Neuronal stem cell (in vitro differentiated cells): ENCODE results near the gene CRYBG2.

Experiments
- DNase-seq: peaks from one replicate; pipeline ENCODE4 v3.0.0-alpha.2; 2013; ENCODE audit warnings: low spot score
- H2AFZ ChIP-seq: one replicate; pipeline ENCODE4 v1.6.1; 2013; ENCODE audit warnings: mild to moderate bottlenecking, low read length, inconsistent platforms
- H2AK5ac ChIP-seq: 2 replicates; pipeline ENCODE4 v1.6.1; 2013; ENCODE audit warnings: low read depth, mild to moderate bottlenecking, inconsistent platforms, low read length, moderate library complexity, mixed read lengths
- H2BK120ac ChIP-seq: 2 replicates; pipeline ENCODE4 v1.6.1; 2013; ENCODE audit warnings: low read depth, mild to moderate bottlenecking, inconsistent platforms, low read length, moderate library complexity, mixed read lengths
- H2BK12ac ChIP-seq: one replicate; pipeline ENCODE4 v1.6.1; 2013; ENCODE audit warnings: low read length, inconsistent platforms
- H2BK15ac ChIP-seq: 2 replicates; pipeline ENCODE4 v1.6.1; 2013; ENCODE audit warnings: mild to moderate bottlenecking, low read length, inconsistent platforms, mixed read lengths
- H2BK5ac ChIP-seq: one replicate; pipeline ENCODE4 v1.6.1; 2013; ENCODE audit warnings: inconsistent platforms, mild to moderate bottlenecking, low read length, moderate library complexity
- H3K14ac ChIP-seq: one replicate; pipeline ENCODE4 v1.6.1; 2013; ENCODE audit warnings: low read length, inconsistent platforms
- H3K18ac ChIP-seq: 2 replicates; pipeline ENCODE4 v1.6.1; 2013; ENCODE audit warnings: low read length, inconsistent platforms
- H3K23ac ChIP-seq: 2 replicates; pipeline ENCODE4 v1.6.1; 2013; ENCODE audit warnings: low read depth, mild to moderate bottlenecking, mixed read lengths, low read length, inconsistent platforms; ENCODE audit not compliant: poor library complexity
- H3K27ac ChIP-seq: replicated peaks from 3 replicates; pipeline ENCODE4 v1.5.1; 2013; ENCODE audit warnings: low read length, inconsistent platforms
- H3K27me3 ChIP-seq, 3 experiments: 2 replicates each; pipeline ENCODE4 v1.6.1; 2013; ENCODE audit warnings: low read length in 3 of 3, mild to moderate bottlenecking in 2 of 3, inconsistent platforms in 1 of 3, low read depth in 1 of 3, mixed read lengths in 1 of 3, moderate library complexity in 1 of 3; ENCODE audit not compliant: control insufficient read depth in 3 of 3, insufficient read depth in 3 of 3
- H3K36me3 ChIP-seq, 2 donors: replicated peaks in 1 of 2; 2 replicates each; pipeline ENCODE4 v1.6.1; 2013; ENCODE audit warnings: low read length in 2 of 2; ENCODE audit not compliant: control insufficient read depth in 2 of 2, insufficient read depth in 2 of 2
- H3K4ac ChIP-seq: 2 replicates; pipeline ENCODE4 v1.6.1; 2013; ENCODE audit warnings: inconsistent platforms, mild to moderate bottlenecking, low read length, moderate library complexity
- H3K4me1 ChIP-seq, 2 donors: 1 replicate in 1 of 2; 2 replicates in 1 of 2; pipeline ENCODE4 v1.6.1; 2013; ENCODE audit warnings: low read length in 2 of 2, low read depth in 1 of 2; ENCODE audit not compliant: control insufficient read depth in 2 of 2, insufficient read depth in 1 of 2
- H3K4me2 ChIP-seq: one replicate; pipeline ENCODE4 v1.6.1; 2013; ENCODE audit warnings: mild to moderate bottlenecking, low read length, inconsistent platforms; ENCODE audit not compliant: insufficient read depth, poor library complexity, severe bottlenecking
- H3K4me3 ChIP-seq, 2 donors: 2 replicates each; pipeline ENCODE4 v1.5.1; 2013; ENCODE audit warnings: low read length in 2 of 2, mild to moderate bottlenecking in 2 of 2, inconsistent platforms in 1 of 2, moderate library complexity in 1 of 2
- H3K79me1 ChIP-seq: one replicate; pipeline ENCODE4 v1.6.1; 2013; ENCODE audit warnings: low read depth, mild to moderate bottlenecking, inconsistent platforms, low read length, moderate library complexity
- H3K9ac ChIP-seq: one replicate; pipeline ENCODE4 v1.6.1; 2013; ENCODE audit warnings: mild to moderate bottlenecking, low read depth, low read length, inconsistent platforms; ENCODE audit not compliant: poor library complexity
- H3K9me3 ChIP-seq, 2 donors: replicated peaks in 1 of 2; 2 replicates each; pipeline versions ENCODE3 to v1.6.1; 2013; ENCODE audit warnings: low read length in 2 of 2, mild to moderate bottlenecking in 2 of 2, inconsistent platforms in 1 of 2, low read depth in 1 of 2, mixed read lengths in 1 of 2, moderate library complexity in 1 of 2; ENCODE audit not compliant: control insufficient read depth in 2 of 2, insufficient read depth in 1 of 2
- H4K8ac ChIP-seq: one replicate; pipeline ENCODE4 v1.6.1; 2013; ENCODE audit warnings: low read depth, mild to moderate bottlenecking, inconsistent platforms, low read length, moderate library complexity
- H4K91ac ChIP-seq: one replicate; pipeline ENCODE4 v1.6.1; 2013; ENCODE audit warnings: low read length, low read depth, mild to moderate bottlenecking, inconsistent platforms; ENCODE audit not compliant: poor library complexity
- WGBS, 2 donors: extraction: QIAGEN DNeasy Blood & Tissue Kit; methylation state at CpG; one replicate each; pipeline ENCODE4 v1.1.7; 2013; ENCODE audit warnings: missing lambda C conversion rate in 2 of 2, mixed read lengths in 1 of 2; ENCODE audit not compliant: insufficient read length in 2 of 2, insufficient replicate concordance in 1 of 2; ENCODE audit errors: extremely low coverage in 2 of 2; 5-methylcytosine and 5-hydroxymethylcytosine counted together

Gene CRYBG2

DNA sequence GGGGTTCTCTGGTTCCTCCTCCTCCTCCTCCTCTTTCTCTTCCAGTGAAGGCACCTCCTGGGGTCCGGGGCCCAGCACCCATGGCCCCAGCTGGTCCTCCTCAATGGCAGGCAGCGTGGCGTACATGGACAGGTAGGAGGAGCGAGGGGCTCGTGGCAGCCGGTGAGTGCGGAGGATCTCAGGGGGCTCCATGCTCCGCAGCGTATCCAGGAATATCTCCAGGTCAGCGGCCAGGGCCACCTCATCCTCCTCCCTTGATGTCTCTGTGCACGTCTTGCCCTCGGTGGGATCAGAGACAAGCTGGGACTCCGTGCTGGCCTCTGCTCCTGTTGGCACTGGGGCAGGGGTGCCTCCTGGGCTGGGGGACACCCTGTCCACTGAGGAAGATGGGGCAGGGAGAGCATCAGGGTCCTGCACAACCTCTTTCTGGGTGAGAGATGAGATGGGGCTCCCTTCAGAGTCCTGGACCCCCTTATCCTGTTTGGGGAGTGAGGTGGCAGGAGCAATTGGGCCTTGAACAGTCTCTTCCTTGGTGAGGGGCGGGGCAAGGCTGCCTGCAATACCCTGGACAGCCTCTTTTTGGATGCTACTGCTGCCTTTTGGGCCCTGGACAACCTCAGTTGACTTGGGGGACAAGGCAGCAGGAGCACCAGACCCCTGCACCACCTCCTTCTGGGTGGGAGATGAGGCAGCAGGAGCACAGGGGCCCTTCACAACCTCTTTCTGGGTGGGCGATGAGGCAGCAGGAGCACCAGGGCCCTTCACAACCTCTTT lies 9.6 kb downstream of the CRYBG2 start:
- peak overlapping the region; percentile 8 for H2BK5ac ChIP-seq
- peak overlapping the region; percentile 9 for H2AK5ac ChIP-seq
- H3K79me1 ChIP-seq = peaks cover 2% of the 10 kb centered on the region
- no peak overlapping the region for H3K4me3 ChIP-seq
- no peak overlapping the region for H3K27ac ChIP-seq
- no peak overlapping the region for H3K4ac ChIP-seq
- no peak for DNase-seq
- no peak overlapping the region for H2BK12ac ChIP-seq
- no peak overlapping the region for H3K4me2 ChIP-seq
- peaks cover 0 to 2% of the 10 kb centered on the region in 2 donors for H3K36me3 ChIP-seq
- peak overlapping the region; percentile 49 for H3K18ac ChIP-seq
- no peak overlapping the region for H2AFZ ChIP-seq
- no CpG with 5 or more reads among the region's 15 CpGs for WGBS, 2 donors
- no peaks in the 10 kb centered on the region for H3K27me3 ChIP-seq
- no peak overlapping the region for H2BK120ac ChIP-seq
- H3K14ac ChIP-seq = no peak overlapping the region
- H3K4me1 ChIP-seq = peaks cover 0 to 8% of the 10 kb centered on the region in 2 donors
- no peak overlapping the region for H2BK15ac ChIP-seq
- no peak overlapping the region for H4K91ac ChIP-seq
- H3K9ac ChIP-seq = no peak overlapping the region
- no peak overlapping the region for H4K8ac ChIP-seq
- H3K23ac ChIP-seq = no peak overlapping the region
- no peaks in the 10 kb centered on the region for H3K9me3 ChIP-seq

DNA sequence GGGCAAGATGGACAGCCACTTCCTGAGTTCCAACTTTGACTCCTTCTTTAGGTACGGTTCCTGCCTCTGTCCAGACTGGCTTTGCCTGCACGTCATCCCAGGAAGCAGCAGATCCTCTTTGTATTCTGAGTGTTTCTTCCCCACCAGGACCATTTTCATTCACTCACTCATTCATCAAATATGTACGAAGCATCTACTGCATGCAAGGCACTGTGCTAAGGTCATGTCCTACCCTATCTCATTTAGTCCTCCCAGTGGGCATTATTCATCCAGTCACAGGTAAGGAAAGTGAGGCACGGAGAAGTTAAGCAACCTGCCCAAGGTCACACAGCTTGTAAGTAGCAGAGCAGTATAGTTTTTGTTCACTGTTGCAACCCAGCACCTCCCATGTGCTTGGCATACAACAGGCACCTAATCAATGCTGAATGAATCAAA lies 13.9 kb downstream of the CRYBG2 start:
- no peak overlapping the region for H3K9ac ChIP-seq
- H3K4me2 ChIP-seq = no peak overlapping the region
- no peak overlapping the region for H3K4me3 ChIP-seq
- H2BK120ac ChIP-seq = no peak overlapping the region
- H3K4me1 ChIP-seq = peaks cover 14 to 19% of the 10 kb centered on the region in 2 donors
- H3K9me3 ChIP-seq = no peaks in the 10 kb centered on the region
- no peak overlapping the region for H3K27ac ChIP-seq
- no peak overlapping the region for H2AK5ac ChIP-seq
- H3K14ac ChIP-seq = no peak overlapping the region
- no peak overlapping the region for H2BK12ac ChIP-seq
- peak overlapping the region; percentile 25 for H2AFZ ChIP-seq
- no peaks in the 10 kb centered on the region for H3K36me3 ChIP-seq
- no peaks in the 10 kb centered on the region for H3K27me3 ChIP-seq
- H2BK5ac ChIP-seq = no peak overlapping the region
- no peak overlapping the region for H3K18ac ChIP-seq
- H4K8ac ChIP-seq = no peak overlapping the region
- DNase-seq = no peak
- peaks cover 2% of the 10 kb centered on the region for H3K79me1 ChIP-seq
- no peak overlapping the region for H4K91ac ChIP-seq
- H2BK15ac ChIP-seq = no peak overlapping the region
- no CpG with 5 or more reads among the region's 4 CpGs for WGBS, 2 donors
- H3K4ac ChIP-seq = no peak overlapping the region
- no peak overlapping the region for H3K23ac ChIP-seq

DNA sequence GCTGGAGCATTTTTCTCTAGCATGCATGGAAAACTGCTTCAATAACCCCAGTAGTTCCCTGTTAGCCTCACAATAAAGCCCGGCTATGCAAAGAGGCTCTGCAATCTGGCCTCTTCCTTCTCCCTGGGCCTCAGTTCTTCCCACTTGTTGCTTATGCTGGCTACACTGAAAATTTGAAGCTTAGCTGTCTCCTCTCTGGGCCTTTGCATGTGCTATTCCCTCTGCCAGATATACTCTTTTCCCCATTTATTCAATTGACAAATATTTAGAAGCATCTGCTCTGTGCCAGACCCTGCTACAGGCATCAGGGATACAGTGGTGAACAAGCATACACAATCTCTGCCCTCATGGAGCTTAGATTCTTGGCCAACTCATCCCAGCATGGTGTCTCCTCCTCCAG lies 15.3 kb downstream of the CRYBG2 start:
- H3K23ac ChIP-seq = no peak overlapping the region
- no peak overlapping the region for H4K91ac ChIP-seq
- no peak overlapping the region for H2BK12ac ChIP-seq
- H2BK5ac ChIP-seq = no peak overlapping the region
- no peak for DNase-seq
- no peaks in the 10 kb centered on the region for H3K27me3 ChIP-seq
- H2AK5ac ChIP-seq = no peak overlapping the region
- H3K18ac ChIP-seq = no peak overlapping the region
- no peak overlapping the region for H3K4me3 ChIP-seq
- H3K4ac ChIP-seq = no peak overlapping the region
- peaks cover 14 to 19% of the 10 kb centered on the region in 2 donors for H3K4me1 ChIP-seq
- H4K8ac ChIP-seq = no peak overlapping the region
- H3K79me1 ChIP-seq = peaks cover 2% of the 10 kb centered on the region
- no peaks in the 10 kb centered on the region for H3K36me3 ChIP-seq
- H3K27ac ChIP-seq = no peak overlapping the region
- no CpG with 5 or more reads among the region's 1 CpG for WGBS, 2 donors
- no peak overlapping the region for H3K9ac ChIP-seq
- H3K14ac ChIP-seq = no peak overlapping the region
- no peak overlapping the region for H2BK120ac ChIP-seq
- H3K4me2 ChIP-seq = no peak overlapping the region
- H2BK15ac ChIP-seq = no peak overlapping the region
- H2AFZ ChIP-seq = no peak overlapping the region
- no peaks in the 10 kb centered on the region for H3K9me3 ChIP-seq

DNA sequence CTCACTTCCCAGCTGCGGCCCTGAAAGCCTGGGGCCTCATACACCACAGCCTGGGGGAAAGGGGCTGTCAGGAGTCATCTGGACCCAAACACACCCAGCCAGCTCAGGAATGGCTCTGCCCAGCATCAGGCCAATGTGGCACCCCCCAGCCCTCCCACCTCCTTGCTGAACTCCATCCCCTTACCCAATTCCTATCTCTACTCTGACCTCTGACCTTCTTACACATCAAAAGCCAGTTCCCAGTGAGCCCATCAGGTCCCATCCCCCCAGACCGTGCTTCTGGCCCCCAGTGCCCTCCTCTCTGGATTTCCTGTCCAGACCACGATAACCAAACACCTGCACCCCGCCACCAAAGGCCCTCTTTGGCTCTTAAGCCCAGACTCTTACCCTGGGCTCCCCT lies 16.3 kb downstream of the CRYBG2 start:
- DNase-seq = no peak
- Histone ChIP-seq H3K18ac (peak overlapping the region; percentile 25), H3K4ac (no peak overlapping the region), H2BK5ac (no peak overlapping the region), H2BK120ac (no peak overlapping the region), H2AFZ (peak overlapping the region; percentile 78), H3K4me3 (no peak overlapping the region), H3K9me3 (no peaks in the 10 kb centered on the region), H4K91ac (no peak overlapping the region), H3K9ac (no peak overlapping the region), H4K8ac (no peak overlapping the region), H3K79me1 (peaks cover 2% of the 10 kb centered on the region), H3K27me3 (no peaks in the 10 kb centered on the region), H2AK5ac (peak overlapping the region; percentile 36), H3K14ac (no peak overlapping the region), H3K27ac (no peak overlapping the region), H3K23ac (peak overlapping the region; percentile 1), H2BK12ac (no peak overlapping the region), H2BK15ac (peak overlapping the region; percentile 99), H3K4me2 (no peak overlapping the region), H3K4me1 (peaks cover 14 to 19% of the 10 kb centered on the region in 2 donors), H3K36me3 (no peaks in the 10 kb centered on the region)
- no CpG with 5 or more reads among the region's 4 CpGs for WGBS, 2 donors
